EH (cell line): Measurements from ENCODE around the gene EDARADD.
A peak's percentile ranks its signal among the peaks of the same experiment; 100 is the strongest.

Source experiments
- DNase-seq: peaks from one replicate; pipeline ENCODE4 v3.0.0-alpha.2; 2015; ENCODE audit warnings: low read depth

EDARADD gene

GRCh38 chr1:236514703-236515442 is 120.8 kb downstream of the EDARADD start:
- DNase-seq, result no peak

GRCh38 chr1:236515443-236515958 is 121.4 kb downstream of the EDARADD start:
- DNase-seq, result no peak

- DNase-seq, result peak; percentile 88
Observed at GRCh38 chr1:236516929-236517704, 123.0 kb downstream of the EDARADD start.

GRCh38 chr1:236518322-236518721 is 124.2 kb downstream of the EDARADD start:
- DNase-seq, result peak; percentile 20

GRCh38 chr1:236520445-236521005 is 126.4 kb downstream of the EDARADD start:
- DNase-seq, result no peak

GRCh38 chr1:236522937-236523703 is 129.0 kb downstream of the EDARADD start:
- DNase-seq, result no peak

- DNase-seq, result peak; percentile 86
Observed at GRCh38 chr1:236523704-236524141, 129.6 kb downstream of the EDARADD start, which contains the start of gene LGALS8. TSS of gene LGALS8 (plus strand) at chr1:236523982. CDS start at chr1:236526071, 2,089 bp downstream.

GRCh38 chr1:236524142-236524894 is 130.2 kb downstream of the EDARADD start:
- DNase-seq, result peak; percentile 85

- no peak for DNase-seq
Observed at GRCh38 chr1:236524895-236525184, 130.8 kb downstream of the EDARADD start.

GRCh38 chr1:236526079-236526478 is 132.0 kb downstream of the EDARADD start:
- DNase-seq, result no peak

- no peak for DNase-seq
Observed at GRCh38 chr1:236530286-236530685, 136.2 kb downstream of the EDARADD start.

- no peak for DNase-seq
Observed at GRCh38 chr1:236530959-236531358, 136.9 kb downstream of the EDARADD start.

- no peak for DNase-seq
Observed at GRCh38 chr1:236532850-236533249, 138.8 kb downstream of the EDARADD start.

- DNase-seq, result peak; percentile 77
Observed at GRCh38 chr1:236534151-236534651, 140.1 kb downstream of the EDARADD start.
